ENCODE measurements around the gene RNF13.
"Not testable (repeated sequence)": the region's sequence is repeated elsewhere in the genome, so short reads cannot be mapped to it uniquely, and the experiment has no call there.

Gene RNF13

GRCh38 chr3:149955449-149955848, 142.4 kb downstream of the RNF13 start:
- no peak for DNase-seq (ENCODE audit: low read depth)

- DNase-seq (ENCODE audit: low read depth), result no peak
These were observed 144.5 kb downstream of the RNF13 start for GRCh38 chr3:149957361-149958125.

GRCh38 chr3:149958171-149958796, 145.3 kb downstream of the RNF13 start:
- DNase-seq (ENCODE audit: low read depth), result no peak

- no peak for DNase-seq (ENCODE audit: low read depth)
These were observed 146.4 kb downstream of the RNF13 start for GRCh38 chr3:149959443-149959842.

- no peak for DNase-seq (ENCODE audit: low read depth)
These were observed 150.5 kb downstream of the RNF13 start for GRCh38 chr3:149963485-149963884.

GRCh38 chr3:149964291-149964690, 151.3 kb downstream of the RNF13 start:
- DNase-seq (ENCODE audit: low read depth), result no peak

- no peak for DNase-seq (ENCODE audit: low read depth)
These were observed 152.3 kb downstream of the RNF13 start for GRCh38 chr3:149965278-149965677.

GRCh38 chr3:149967086-149967685, 154.2 kb downstream of the RNF13 start:
- no peak for DNase-seq (ENCODE audit: low read depth)

- DNase-seq (ENCODE audit: low read depth), result no peak
These were observed 155.2 kb downstream of the RNF13 start for GRCh38 chr3:149968216-149968615.

- DNase-seq (ENCODE audit: low read depth), result no peak
These were observed 156.3 kb downstream of the RNF13 start for GRCh38 chr3:149969110-149969939.

- DNase-seq (ENCODE audit: low read depth), result peak; percentile 70
These were observed 157.1 kb downstream of the RNF13 start for GRCh38 chr3:149969940-149970715.

GRCh38 chr3:149970716-149971402, 157.8 kb downstream of the RNF13 start, which contains the start of gene PFN2:
TSS of gene PFN2 (minus strand) at chr3:149970895. CDS start at chr3:149970856, 39 bp downstream.
- peak; percentile 49 for DNase-seq (ENCODE audit: low read depth)

- DNase-seq (ENCODE audit: low read depth), result peak; percentile 4
These were observed 158.5 kb downstream of the RNF13 start for GRCh38 chr3:149971403-149972075.

- DNase-seq (ENCODE audit: low read depth), result no peak
These were observed 162.9 kb downstream of the RNF13 start for GRCh38 chr3:149975919-149976318.

GRCh38 chr3:149977386-149977785, 164.4 kb downstream of the RNF13 start:
- no peak for DNase-seq (ENCODE audit: low read depth)

GRCh38 chr3:149981979-149982378, 169.0 kb downstream of the RNF13 start:
- DNase-seq (ENCODE audit: low read depth), result not testable (repeated sequence)

- not testable (repeated sequence) for DNase-seq (ENCODE audit: low read depth)
These were observed 170.0 kb downstream of the RNF13 start for GRCh38 chr3:149983053-149983452.

- no peak for DNase-seq (ENCODE audit: low read depth)
These were observed 170.6 kb downstream of the RNF13 start for GRCh38 chr3:149983628-149984027.

- DNase-seq (ENCODE audit: low read depth), result no peak
These were observed 176.3 kb downstream of the RNF13 start for GRCh38 chr3:149989307-149989706.

GRCh38 chr3:149990423-149990948, 177.5 kb downstream of the RNF13 start:
- DNase-seq (ENCODE audit: low read depth), result no peak
